ENCODE data around the gene SUDS3. TPM values are rescaled to one million over a fixed set of nuclear protein-coding genes. Genes with fewer than 3 reads are reported as not detected.

SUDS3 gene
- total and polyA plus RNA-seq, 10 of the 15 experiments (the other 5 are each of a cell fraction or from before 2014, with no cell fraction given): 5.2 to 42.8 (median 21.7) TPM

- 0 out of 4 replicates have a peak, but pooled peaks of 1 of the 2 experiments have one; percentile 22 for TF ChIP-seq SRF (IDR thresholded peaks at IDR 0.05; ENCODE audit: low read depth in 2 of 2, low read length in 2 of 2)
- peak; percentile 96 for TF ChIP-seq NR2C1 (IDR thresholded peaks at IDR 0.05)
- TF ChIP-seq BHLHE40 (IDR thresholded peaks at IDR 0.05; ENCODE audit: borderline replicate concordance in 1 of 2, low read depth in 2 of 2, low read length in 1 of 2): peak in 1 of 2 experiments; percentile 55; a peak in 1 of 4 replicates
- TF ChIP-seq POU2F2 (IDR thresholded peaks at IDR 0.05; ENCODE audit: borderline replicate concordance, low read depth, low read length): peak; percentile 51; the same call in 1 of the 3 replicates
- peak; percentile 92 for TF ChIP-seq KLF5 (IDR thresholded peaks at IDR 0.05; ENCODE audit: partially characterized antibody)
- TF ChIP-seq BACH1 (IDR thresholded peaks at IDR 0.05; ENCODE audit: borderline replicate concordance): 0 out of 2 replicates have a peak, but pooled peaks have one; percentile 47
- TF ChIP-seq MEF2A (IDR thresholded peaks at IDR 0.05; ENCODE audit: insufficient read depth, low read depth, low read length): 0 out of 2 replicates have a peak, but pooled peaks have one; percentile 58
- TF ChIP-seq KDM1A (IDR thresholded peaks at IDR 0.05; ENCODE audit: borderline replicate concordance): no peak
- no peak for TF ChIP-seq PRDM15 (CRISPR knock-in tag; IDR thresholded peaks at IDR 0.05)
- no peak for TF ChIP-seq ZZZ3 (IDR thresholded peaks at IDR 0.05; ENCODE audit: control insufficient read depth, insufficient read length, low read depth)
- TF ChIP-seq, protein P1, sequence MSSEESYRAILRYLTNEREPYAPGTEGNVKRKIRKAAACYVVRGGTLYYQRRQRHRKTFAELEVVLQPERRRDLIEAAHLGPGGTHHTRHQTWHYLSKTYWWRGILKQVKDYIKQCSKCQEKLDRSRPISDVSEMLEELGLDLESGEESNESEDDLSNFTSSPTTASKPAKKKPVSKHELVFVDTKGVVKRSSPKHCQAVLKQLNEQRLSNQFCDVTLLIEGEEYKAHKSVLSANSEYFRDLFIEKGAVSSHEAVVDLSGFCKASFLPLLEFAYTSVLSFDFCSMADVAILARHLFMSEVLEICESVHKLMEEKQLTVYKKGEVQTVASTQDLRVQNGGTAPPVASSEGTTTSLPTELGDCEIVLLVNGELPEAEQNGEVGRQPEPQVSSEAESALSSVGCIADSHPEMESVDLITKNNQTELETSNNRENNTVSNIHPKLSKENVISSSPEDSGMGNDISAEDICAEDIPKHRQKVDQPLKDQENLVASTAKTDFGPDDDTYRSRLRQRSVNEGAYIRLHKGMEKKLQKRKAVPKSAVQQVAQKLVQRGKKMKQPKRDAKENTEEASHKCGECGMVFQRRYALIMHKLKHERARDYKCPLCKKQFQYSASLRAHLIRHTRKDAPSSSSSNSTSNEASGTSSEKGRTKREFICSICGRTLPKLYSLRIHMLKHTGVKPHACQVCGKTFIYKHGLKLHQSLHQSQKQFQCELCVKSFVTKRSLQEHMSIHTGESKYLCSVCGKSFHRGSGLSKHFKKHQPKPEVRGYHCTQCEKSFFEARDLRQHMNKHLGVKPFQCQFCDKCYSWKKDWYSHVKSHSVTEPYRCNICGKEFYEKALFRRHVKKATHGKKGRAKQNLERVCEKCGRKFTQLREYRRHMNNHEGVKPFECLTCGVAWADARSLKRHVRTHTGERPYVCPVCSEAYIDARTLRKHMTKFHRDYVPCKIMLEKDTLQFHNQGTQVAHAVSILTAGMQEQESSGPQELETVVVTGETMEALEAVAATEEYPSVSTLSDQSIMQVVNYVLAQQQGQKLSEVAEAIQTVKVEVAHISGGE (CRISPR knock-in tag; IDR thresholded peaks at IDR 0.05): no peak
These were observed at the start of gene SUDS3 (continued) for GRCh38 chr12:118376089-118377020.
